ENCODE data around the gene ANKRD23. TPM values are rescaled to one million over a fixed set of nuclear protein-coding genes. Genes with fewer than 3 reads are reported as not detected.

Gene ANKRD23
- total and polyA plus RNA-seq, 2 experiments from 2014 or later = 1.8 to 4.4 TPM

DNA sequence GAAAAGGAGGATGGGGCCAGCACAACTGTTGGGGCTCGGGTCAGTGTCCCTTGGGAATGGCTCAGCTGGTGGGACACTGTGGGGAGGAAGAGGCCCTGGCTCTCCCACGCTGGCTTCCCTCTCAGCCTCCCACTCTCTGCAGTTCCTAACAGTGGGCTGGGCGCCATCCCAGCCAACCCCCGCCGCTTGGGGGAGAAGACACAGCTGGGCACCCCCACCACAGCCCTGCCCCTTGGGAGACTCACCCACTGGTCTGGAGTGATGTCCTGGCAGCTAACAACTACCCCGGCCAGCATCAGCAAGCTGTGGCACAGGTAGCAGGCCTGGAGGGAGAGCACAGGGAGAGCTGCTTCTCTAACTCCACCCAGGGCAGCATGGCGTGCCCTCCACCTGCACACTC lies 34.4 kb upstream of the ANKRD23 start:
- no peak overlapping the region for H2AFZ ChIP-seq
- H3K4me2 ChIP-seq = no peak overlapping the region
- H3K4me3 ChIP-seq = no peak overlapping the region
- H3K9me3 ChIP-seq (ENCODE audit: low read depth) = no peaks in the 10 kb centered on the region
- WGBS (ENCODE audit: low lambda C conversion rate, missing lambda C conversion rate) = 88% methylated on average over 7 of the region's 7 CpGs
- no peaks in the 10 kb centered on the region for H3K36me3 ChIP-seq (replicated peaks; ENCODE audit: insufficient read depth, low read depth)
- TF ChIP-seq EZH2 (IDR thresholded peaks at IDR 0.05; ENCODE audit: borderline replicate concordance) (no peak), EZH2phosphoT487 (IDR thresholded peaks at IDR 0.05; ENCODE audit: low read depth, severe bottlenecking, unreplicated experiment) (no peak)
- TF ChIP-seq, protein P1, sequence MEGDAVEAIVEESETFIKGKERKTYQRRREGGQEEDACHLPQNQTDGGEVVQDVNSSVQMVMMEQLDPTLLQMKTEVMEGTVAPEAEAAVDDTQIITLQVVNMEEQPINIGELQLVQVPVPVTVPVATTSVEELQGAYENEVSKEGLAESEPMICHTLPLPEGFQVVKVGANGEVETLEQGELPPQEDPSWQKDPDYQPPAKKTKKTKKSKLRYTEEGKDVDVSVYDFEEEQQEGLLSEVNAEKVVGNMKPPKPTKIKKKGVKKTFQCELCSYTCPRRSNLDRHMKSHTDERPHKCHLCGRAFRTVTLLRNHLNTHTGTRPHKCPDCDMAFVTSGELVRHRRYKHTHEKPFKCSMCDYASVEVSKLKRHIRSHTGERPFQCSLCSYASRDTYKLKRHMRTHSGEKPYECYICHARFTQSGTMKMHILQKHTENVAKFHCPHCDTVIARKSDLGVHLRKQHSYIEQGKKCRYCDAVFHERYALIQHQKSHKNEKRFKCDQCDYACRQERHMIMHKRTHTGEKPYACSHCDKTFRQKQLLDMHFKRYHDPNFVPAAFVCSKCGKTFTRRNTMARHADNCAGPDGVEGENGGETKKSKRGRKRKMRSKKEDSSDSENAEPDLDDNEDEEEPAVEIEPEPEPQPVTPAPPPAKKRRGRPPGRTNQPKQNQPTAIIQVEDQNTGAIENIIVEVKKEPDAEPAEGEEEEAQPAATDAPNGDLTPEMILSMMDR (IDR thresholded peaks at IDR 0.05; ENCODE audit: poor library complexity) = no peak
- H4K20me1 ChIP-seq (ENCODE audit: insufficient read depth, poor library complexity, severe bottlenecking) = no peaks in the 10 kb centered on the region
- H3K27ac ChIP-seq = no peak overlapping the region
- DNase-seq (ENCODE audit: low spot score) = no peak
- no peaks in the 10 kb centered on the region for H3K27me3 ChIP-seq
- no peaks in the 10 kb centered on the region for H3K79me2 ChIP-seq
- H3K9me2 ChIP-seq (replicated peaks; ENCODE audit: insufficient read depth) = no peaks in the 10 kb centered on the region
- H3K4me1 ChIP-seq (ENCODE audit: insufficient read depth) = peaks cover 32% of the 10 kb centered on the region

DNA sequence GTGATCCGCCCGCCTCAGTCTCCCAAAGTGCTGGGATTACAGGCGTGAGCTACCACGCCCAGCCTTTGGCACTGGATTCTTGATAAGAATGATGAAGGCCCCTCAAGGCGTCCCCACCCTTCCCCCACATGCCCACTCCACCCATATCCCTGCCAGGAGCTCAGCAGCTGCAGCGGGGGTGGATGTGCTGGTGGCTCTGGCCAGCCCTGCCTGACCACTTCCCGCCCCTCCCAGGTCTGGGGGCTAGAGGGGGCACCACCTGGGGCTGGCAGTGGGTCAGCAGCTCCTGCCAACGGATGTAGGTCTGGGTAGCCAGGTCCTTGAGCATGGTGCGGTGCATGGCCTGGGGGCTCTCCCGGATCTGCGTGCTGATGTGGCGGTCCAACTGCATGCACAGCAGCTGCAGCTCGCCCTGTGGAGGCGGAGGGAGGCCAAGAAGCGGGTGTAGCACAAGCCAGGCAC lies 33.8 kb upstream of the ANKRD23 start:
- TF ChIP-seq, protein P1 (IDR thresholded peaks at IDR 0.05; ENCODE audit: poor library complexity) = no peak
- TF ChIP-seq EZH2 (IDR thresholded peaks at IDR 0.05; ENCODE audit: borderline replicate concordance) = no peak
- no peak for TF ChIP-seq EZH2phosphoT487 (IDR thresholded peaks at IDR 0.05; ENCODE audit: low read depth, severe bottlenecking, unreplicated experiment)
- Histone ChIP-seq H3K36me3 (replicated peaks; ENCODE audit: insufficient read depth, low read depth) (no peaks in the 10 kb centered on the region), H3K9me2 (replicated peaks; ENCODE audit: insufficient read depth) (no peaks in the 10 kb centered on the region), H4K20me1 (ENCODE audit: insufficient read depth, poor library complexity, severe bottlenecking) (no peaks in the 10 kb centered on the region), H3K27me3 (no peaks in the 10 kb centered on the region), H2AFZ (no peak overlapping the region), H3K9me3 (ENCODE audit: low read depth) (no peaks in the 10 kb centered on the region), H3K27ac (no peak overlapping the region), H3K4me1 (ENCODE audit: insufficient read depth) (peaks cover 36% of the 10 kb centered on the region), H3K79me2 (no peaks in the 10 kb centered on the region), H3K4me2 (no peak overlapping the region), H3K4me3 (no peak overlapping the region)
- WGBS (ENCODE audit: low lambda C conversion rate, missing lambda C conversion rate) = 83% methylated on average over 14 of the region's 15 CpGs
- no peak for DNase-seq (ENCODE audit: low spot score)

DNA sequence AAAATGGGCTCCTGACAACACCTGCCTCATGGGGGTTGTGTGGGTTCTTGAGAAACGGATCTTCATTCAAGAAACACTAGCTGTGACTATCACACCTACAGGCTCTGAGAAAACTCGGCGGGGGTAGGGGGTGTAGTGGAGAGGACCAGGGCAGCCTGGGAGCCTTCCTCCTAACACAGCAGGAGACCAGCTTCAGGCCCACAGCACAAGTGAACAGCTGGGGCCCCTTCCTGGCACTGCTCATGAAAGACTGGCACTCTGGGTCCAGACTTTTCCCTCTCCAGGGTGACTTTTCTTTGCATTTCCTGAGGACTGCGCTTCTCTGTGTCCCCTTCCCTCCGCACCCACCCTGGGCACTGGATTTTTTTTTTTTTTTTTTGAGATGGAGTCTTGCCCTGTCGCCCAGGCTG lies 33.2 kb upstream of the ANKRD23 start:
- H2AFZ ChIP-seq = no peak overlapping the region
- no peak overlapping the region for H3K27ac ChIP-seq
- H3K27me3 ChIP-seq = no peaks in the 10 kb centered on the region
- TF ChIP-seq EZH2 (IDR thresholded peaks at IDR 0.05; ENCODE audit: borderline replicate concordance) (no peak), EZH2phosphoT487 (IDR thresholded peaks at IDR 0.05; ENCODE audit: low read depth, severe bottlenecking, unreplicated experiment) (no peak)
- TF ChIP-seq, protein P1 (IDR thresholded peaks at IDR 0.05; ENCODE audit: poor library complexity) = no peak
- peaks cover 36% of the 10 kb centered on the region for H3K4me1 ChIP-seq (ENCODE audit: insufficient read depth)
- H3K4me2 ChIP-seq = no peak overlapping the region
- no peak overlapping the region for H3K4me3 ChIP-seq
- H3K9me3 ChIP-seq (ENCODE audit: low read depth) = no peaks in the 10 kb centered on the region
- no peaks in the 10 kb centered on the region for H3K79me2 ChIP-seq
- no peaks in the 10 kb centered on the region for H4K20me1 ChIP-seq (ENCODE audit: insufficient read depth, poor library complexity, severe bottlenecking)
- no peaks in the 10 kb centered on the region for H3K36me3 ChIP-seq (replicated peaks; ENCODE audit: insufficient read depth, low read depth)
- no peaks in the 10 kb centered on the region for H3K9me2 ChIP-seq (replicated peaks; ENCODE audit: insufficient read depth)
- 88% methylated on average over 6 of the region's 6 CpGs for WGBS (ENCODE audit: low lambda C conversion rate, missing lambda C conversion rate)
- DNase-seq (ENCODE audit: low spot score) = no peak

All from hepatocyte (in vitro differentiated cells).